Loucy (cell line): ENCODE measurements around the gene APBB1.

Source experiments
- H2AFZ ChIP-seq: fragments of 200-600 bp; sonication (generic); 2 replicates; pipeline ENCODE4 v1.6.0; 2016; ENCODE audit warnings: antibody characterized with exemption, mild to moderate bottlenecking, low read length, moderate library complexity
- H3F3A ChIP-seq: fragments of 200-600 bp; 2 replicates; pipeline ENCODE4 v1.6.0; 2016; ENCODE audit warnings: antibody characterized with exemption, low read depth, mild to moderate bottlenecking
- H3K27me3 ChIP-seq: fragments of 200-600 bp; sonication (generic); 2 replicates; pipeline ENCODE4 v1.6.1; 2014; ENCODE audit warnings: low read length, mild to moderate bottlenecking; ENCODE audit not compliant: insufficient read depth, poor library complexity, severe bottlenecking
- H3K36me3 ChIP-seq: fragments of 200-600 bp; sonication (generic); 2 replicates; pipeline ENCODE4 v1.6.1; 2016; ENCODE audit warnings: low read length; ENCODE audit not compliant: insufficient read depth
- H3K4me1 ChIP-seq: fragments of 200-600 bp; sonication (generic); 2 replicates; pipeline ENCODE4 v1.5.1; 2014; ENCODE audit warnings: low read length, mild to moderate bottlenecking; ENCODE audit not compliant: insufficient read depth, poor library complexity, severe bottlenecking
- H3K4me2 ChIP-seq: fragments of 200-600 bp; sonication (generic); 2 replicates; pipeline ENCODE4 v1.6.0; 2014; ENCODE audit warnings: antibody characterized with exemption, low read length, low read depth, mild to moderate bottlenecking; ENCODE audit not compliant: poor library complexity, severe bottlenecking
- H3K4me3 ChIP-seq: fragments of 200-600 bp; sonication (generic); 2 replicates; pipeline ENCODE4 v1.5.1; 2014; ENCODE audit warnings: low read length, mild to moderate bottlenecking, mixed read lengths; ENCODE audit not compliant: poor library complexity, severe bottlenecking
- H3K79me2 ChIP-seq: fragments of 200-600 bp; sonication (generic); 2 replicates; pipeline ENCODE4 v1.6.1; 2014; ENCODE audit warnings: low read length; ENCODE audit not compliant: insufficient read depth
- H3K9ac ChIP-seq: fragments of 200-600 bp; sonication (generic); 2 replicates; pipeline ENCODE4 v1.6.0; 2014; ENCODE audit warnings: mild to moderate bottlenecking, low read depth, low read length, moderate library complexity; ENCODE audit not compliant: poor library complexity, severe bottlenecking
- H3K9me2 ChIP-seq: fragments of 200-600 bp; sonication (generic); replicated peaks from 2 replicates; pipeline ENCODE4 v1.6.1; 2016; ENCODE audit warnings: low read depth, low read length, mixed read lengths
- H3K9me3 ChIP-seq: fragments of 200-600 bp; sonication (generic); 2 replicates; pipeline ENCODE4 v1.6.1; 2014; ENCODE audit warnings: mild to moderate bottlenecking, antibody characterized with exemption, low read length, low read depth; ENCODE audit not compliant: insufficient read depth
- H4K20me1 ChIP-seq: fragments of 200-600 bp; sonication (generic); 2 replicates; pipeline ENCODE4 v1.6.0; 2014; ENCODE audit warnings: antibody characterized with exemption, low read length, mild to moderate bottlenecking; ENCODE audit not compliant: insufficient read depth, poor library complexity, severe bottlenecking
- CTCF ChIP-seq: fragments of 200-600 bp; sonication (generic); conservative IDR thresholded peaks from 2 replicates; pipeline ENCODE4 v1.5.1; 2014; ENCODE audit warnings: mild to moderate bottlenecking, antibody characterized with exemption, low read length
- EZH2phosphoT487 ChIP-seq: fragments of 200-600 bp; IDR thresholded peaks from 2 replicates; pipeline ENCODE4 v1.6.1; 2018; ENCODE audit warnings: antibody characterized with exemption, mild to moderate bottlenecking, moderate library complexity, borderline replicate concordance

Gene APBB1

GRCh38 chr11:6378640-6378989, 40.3 kb downstream of the APBB1 start:
- Histone ChIP-seq H3K9ac (peak overlapping the region; percentile 30), H3F3A (no peaks in the 10 kb centered on the region), H3K79me2 (no peaks in the 10 kb centered on the region), H4K20me1 (no peaks in the 10 kb centered on the region), H3K9me3 (no peaks in the 10 kb centered on the region), H3K27me3 (no peaks in the 10 kb centered on the region), H2AFZ (peak overlapping the region; percentile 91), H3K9me2 (no peaks in the 10 kb centered on the region), H3K4me2 (peak overlapping the region; percentile 61), H3K4me1 (peaks cover 14% of the 10 kb centered on the region), H3K4me3 (peak overlapping the region; percentile 48), H3K36me3 (no peaks in the 10 kb centered on the region)
- no peak for TF ChIP-seq CTCF
- TF ChIP-seq EZH2phosphoT487 = no peak

DNA sequence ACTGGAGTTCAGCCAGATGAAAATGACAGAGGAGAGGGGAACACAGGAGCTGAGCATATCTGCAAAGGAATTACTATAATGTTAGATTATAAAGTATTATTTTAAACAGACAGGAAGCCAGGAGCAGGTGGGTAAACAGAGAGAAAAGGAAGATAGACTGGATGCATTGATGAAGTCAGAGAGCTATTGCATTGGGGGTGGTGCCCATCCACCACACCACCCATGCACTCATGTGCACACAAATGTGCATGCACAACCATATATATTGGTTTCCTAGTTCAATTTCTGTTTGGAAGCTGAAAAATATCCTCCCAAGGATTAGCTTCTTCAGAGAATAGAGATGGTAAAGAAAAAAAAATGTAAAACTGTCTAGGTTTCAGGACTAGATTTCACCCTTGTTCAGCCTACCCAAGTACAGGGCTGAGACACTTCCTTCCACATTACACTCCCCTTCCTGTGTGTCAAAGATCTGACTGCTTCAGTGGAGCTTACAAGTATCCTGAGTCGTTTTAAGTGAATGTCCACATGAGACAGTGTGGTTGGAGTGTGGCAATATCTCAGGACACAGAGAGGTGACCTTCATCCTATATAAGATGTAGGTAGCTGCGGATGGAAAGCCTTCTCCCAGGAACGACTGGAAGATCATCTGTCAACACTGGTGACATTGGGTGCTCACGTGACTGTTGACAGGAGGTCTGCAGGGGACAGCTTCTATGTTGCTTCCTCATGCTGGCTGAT, 40.8 kb downstream of the APBB1 start:
- Histone ChIP-seq H3K27me3 (no peaks in the 10 kb centered on the region), H3K4me3 (peak overlapping the region; percentile 48), H3K4me2 (peak overlapping the region; percentile 61), H2AFZ (peak overlapping the region; percentile 91), H3K79me2 (no peaks in the 10 kb centered on the region), H3K9me2 (no peaks in the 10 kb centered on the region), H3F3A (no peaks in the 10 kb centered on the region), H3K9me3 (no peaks in the 10 kb centered on the region), H3K9ac (peak overlapping the region; percentile 30), H3K4me1 (peaks cover 14% of the 10 kb centered on the region), H3K36me3 (no peaks in the 10 kb centered on the region), H4K20me1 (no peaks in the 10 kb centered on the region)
- TF ChIP-seq EZH2phosphoT487 = no peak
- TF ChIP-seq CTCF = no peak

DNA sequence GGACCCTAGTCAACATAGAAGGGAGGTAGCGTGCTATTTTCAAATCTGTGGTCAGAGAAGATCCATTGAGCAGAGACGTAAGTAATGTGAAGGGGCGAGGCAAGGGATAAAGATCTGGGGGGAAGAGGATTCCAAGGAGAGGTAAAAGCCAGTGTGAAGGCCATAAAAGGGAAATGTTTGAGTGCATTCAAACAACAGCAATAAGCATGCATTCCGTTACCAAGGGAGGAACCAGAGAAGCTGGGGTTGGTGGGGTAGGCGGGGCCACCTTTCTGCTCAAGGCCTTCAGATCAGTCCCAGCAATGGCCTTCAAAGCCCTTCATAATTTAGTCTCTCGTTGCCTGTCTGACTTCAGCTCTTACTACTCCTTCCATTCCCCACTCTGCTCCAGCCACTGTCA, 47.1 kb downstream of the APBB1 start:
- Histone ChIP-seq H3K9ac (no peak overlapping the region), H3K4me2 (no peak overlapping the region), H3F3A (no peaks in the 10 kb centered on the region), H3K27me3 (no peaks in the 10 kb centered on the region), H2AFZ (no peak overlapping the region), H3K9me3 (no peaks in the 10 kb centered on the region), H3K36me3 (no peaks in the 10 kb centered on the region), H3K4me3 (no peak overlapping the region), H4K20me1 (no peaks in the 10 kb centered on the region), H3K9me2 (no peaks in the 10 kb centered on the region), H3K79me2 (no peaks in the 10 kb centered on the region), H3K4me1 (no peaks in the 10 kb centered on the region)
- TF ChIP-seq CTCF (no peak), EZH2phosphoT487 (no peak)
